ENCODE results near the gene AKT1.

AKT1 gene

GRCh38 chr14:104725772-104726548 lies 69.6 kb downstream of the AKT1 start:
- no peak overlapping the region for H2AFZ ChIP-seq (ENCODE audit: low read depth, low read length)
- no peaks in the 10 kb centered on the region for H3K9me3 ChIP-seq (ENCODE audit: insufficient read depth, low read length)
- no peak overlapping the region for H3K4me3 ChIP-seq (ENCODE audit: low read length)
- no peaks in the 10 kb centered on the region for H4K20me1 ChIP-seq (ENCODE audit: insufficient read depth, low read length)
- H3K9ac ChIP-seq (ENCODE audit: low read length) = no peak overlapping the region
- H3K4me1 ChIP-seq (ENCODE audit: low read length) = no peaks in the 10 kb centered on the region
- no peak for TF ChIP-seq EZH2phosphoT487 (IDR thresholded peaks at IDR 0.05; ENCODE audit: low read depth)
- TF ChIP-seq CTCF (IDR thresholded peaks at IDR 0.05; ENCODE audit: low read depth, low read length) = no peak
- peaks cover 20% of the 10 kb centered on the region for H3K27me3 ChIP-seq (ENCODE audit: low read depth, low read length)
- no peak overlapping the region for H3K27ac ChIP-seq (ENCODE audit: low read length)
- H3K36me3 ChIP-seq (replicated peaks; ENCODE audit: low read depth, low read length) = no peaks in the 10 kb centered on the region
- no peaks in the 10 kb centered on the region for H3K79me2 ChIP-seq (ENCODE audit: low read length)
- no peak overlapping the region for H3K4me2 ChIP-seq (ENCODE audit: low read length)

GRCh38 chr14:104724981-104725771 lies 70.4 kb downstream of the AKT1 start:
- H3K79me2 ChIP-seq (ENCODE audit: low read length) = no peaks in the 10 kb centered on the region
- no peak for TF ChIP-seq EZH2phosphoT487 (IDR thresholded peaks at IDR 0.05; ENCODE audit: low read depth)
- peak; percentile 33; the same call in 1 of the 2 replicates for TF ChIP-seq CTCF (IDR thresholded peaks at IDR 0.05; ENCODE audit: low read depth, low read length)
- H3K4me2 ChIP-seq (ENCODE audit: low read length) = peak overlapping the region; percentile 87; the same call in 1 of the 2 replicates
- H4K20me1 ChIP-seq (ENCODE audit: insufficient read depth, low read length) = no peaks in the 10 kb centered on the region
- no peak overlapping the region for H3K27ac ChIP-seq (ENCODE audit: low read length)
- no peaks in the 10 kb centered on the region for H3K4me1 ChIP-seq (ENCODE audit: low read length)
- no peak overlapping the region for H3K9ac ChIP-seq (ENCODE audit: low read length)
- H3K4me3 ChIP-seq (ENCODE audit: low read length) = no peak overlapping the region
- no peak overlapping the region for H2AFZ ChIP-seq (ENCODE audit: low read depth, low read length)
- H3K27me3 ChIP-seq (ENCODE audit: low read depth, low read length) = peaks cover 20% of the 10 kb centered on the region
- no peaks in the 10 kb centered on the region for H3K9me3 ChIP-seq (ENCODE audit: insufficient read depth, low read length)
- H3K36me3 ChIP-seq (replicated peaks; ENCODE audit: low read depth, low read length) = no peaks in the 10 kb centered on the region

GRCh38 chr14:104724407-104724980 lies 71.1 kb downstream of the AKT1 start:
- TF ChIP-seq CTCF (IDR thresholded peaks at IDR 0.05; ENCODE audit: low read depth, low read length) (no peak), EZH2phosphoT487 (IDR thresholded peaks at IDR 0.05; ENCODE audit: low read depth) (no peak)
- no peaks in the 10 kb centered on the region for H3K79me2 ChIP-seq (ENCODE audit: low read length)
- no peak overlapping the region for H2AFZ ChIP-seq (ENCODE audit: low read depth, low read length)
- peaks cover 20% of the 10 kb centered on the region for H3K27me3 ChIP-seq (ENCODE audit: low read depth, low read length)
- no peak overlapping the region for H3K9ac ChIP-seq (ENCODE audit: low read length)
- H3K9me3 ChIP-seq (ENCODE audit: insufficient read depth, low read length) = no peaks in the 10 kb centered on the region
- H4K20me1 ChIP-seq (ENCODE audit: insufficient read depth, low read length) = no peaks in the 10 kb centered on the region
- H3K36me3 ChIP-seq (replicated peaks; ENCODE audit: low read depth, low read length) = no peaks in the 10 kb centered on the region
- no peaks in the 10 kb centered on the region for H3K4me1 ChIP-seq (ENCODE audit: low read length)
- H3K4me2 ChIP-seq (ENCODE audit: low read length) = peak overlapping the region; percentile 87
- H3K4me3 ChIP-seq (ENCODE audit: low read length) = peak overlapping the region; percentile 86
- H3K27ac ChIP-seq (ENCODE audit: low read length) = no peak overlapping the region

Measured in OCI-LY3 (cell line).